GM18951 (cell line): Measurements from ENCODE around the gene ROCK1.
"Not testable (repeated sequence)": the region's sequence is repeated elsewhere in the genome, so short reads cannot be mapped to it uniquely, and the experiment has no call there.

Experiments used
- POLR2A ChIP-seq: IDR thresholded peaks from 4 replicates; pipeline ENCODE4 v1.6.1; 2011; ENCODE audit warnings: mild to moderate bottlenecking; ENCODE audit not compliant: insufficient read length, insufficient read depth; ENCODE audit errors: extremely low read depth
- in situ Hi-C: fragments of 300-500 bp; cut with MboI; formaldehyde crosslinking; loops from one replicate; pipeline ENCODE4 v1.12.0; 2022; ENCODE audit warnings: low sequenced_read_pairs, mixed read lengths, inconsistent platforms; ENCODE audit not compliant: unreplicated experiment

ROCK1 gene

DNA sequence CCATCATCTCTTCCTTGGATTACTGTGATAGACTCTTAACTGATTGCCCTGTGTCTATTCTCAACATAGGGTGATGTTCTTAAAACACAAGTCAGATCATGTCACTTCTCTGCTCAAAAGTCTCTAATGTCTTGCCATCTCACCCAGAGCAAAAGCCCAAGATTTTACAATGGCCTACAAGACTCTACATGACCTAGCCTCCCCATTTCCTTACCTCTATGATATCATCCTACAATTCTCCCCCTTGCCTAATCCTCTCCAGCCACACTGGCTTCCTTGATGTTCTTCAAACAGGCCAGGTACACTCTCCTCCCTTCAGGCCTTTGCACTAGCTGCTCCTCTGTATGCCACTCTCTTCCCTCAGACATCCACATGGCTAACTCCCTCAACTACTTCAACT lies 55.1 kb downstream of the ROCK1 start:
- no peak for TF ChIP-seq POLR2A
- in situ Hi-C loops = no loop called here

DNA sequence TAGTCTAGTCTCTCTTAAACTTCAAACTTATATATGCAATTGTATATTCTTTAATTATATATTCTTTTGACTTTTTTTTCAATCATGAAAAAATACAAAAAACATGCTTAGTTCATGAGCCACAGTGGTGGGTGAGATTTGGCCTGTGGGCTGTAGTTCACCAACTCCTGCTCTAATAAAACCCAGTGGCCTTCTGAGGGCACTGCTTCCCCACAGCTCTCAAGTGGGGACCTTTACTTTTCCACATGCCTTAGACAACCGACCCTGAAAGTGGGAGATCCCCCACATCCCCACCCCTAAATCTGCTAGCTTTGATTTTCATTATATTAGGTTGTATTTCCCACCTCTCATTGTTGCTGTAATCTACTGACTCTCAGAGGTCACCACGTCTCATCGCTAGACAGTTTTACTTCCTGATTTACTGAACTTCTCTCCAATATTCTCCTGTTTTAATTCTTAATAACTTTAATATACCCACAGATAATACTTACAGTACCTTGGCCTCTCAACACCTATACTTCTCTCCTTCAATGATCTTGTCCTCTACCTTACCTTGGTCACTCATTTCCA lies 57.3 kb downstream of the ROCK1 start:
- no peak for TF ChIP-seq POLR2A
- in situ Hi-C loops = no loop called here

DNA sequence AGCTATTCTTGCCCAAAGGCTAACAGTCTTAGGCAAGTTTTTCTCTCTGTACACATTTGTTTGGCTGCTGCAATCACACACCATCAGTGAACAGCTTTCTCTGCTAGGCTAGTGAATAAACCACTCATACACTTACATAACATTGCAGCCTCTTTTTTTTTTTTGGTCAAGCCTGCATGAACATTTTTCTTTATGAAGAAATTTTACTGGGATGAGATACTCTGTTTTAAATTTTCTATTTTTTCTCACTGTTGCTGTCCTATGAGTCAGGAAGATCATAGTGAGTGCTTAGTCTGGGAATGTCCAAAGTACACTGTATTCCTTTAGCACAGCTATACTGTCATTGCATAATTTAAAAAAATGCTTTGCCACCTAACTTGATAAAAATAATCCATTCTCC lies 58.5 kb downstream of the ROCK1 start:
- in situ Hi-C loops = no loop called here
- no peak for TF ChIP-seq POLR2A

DNA sequence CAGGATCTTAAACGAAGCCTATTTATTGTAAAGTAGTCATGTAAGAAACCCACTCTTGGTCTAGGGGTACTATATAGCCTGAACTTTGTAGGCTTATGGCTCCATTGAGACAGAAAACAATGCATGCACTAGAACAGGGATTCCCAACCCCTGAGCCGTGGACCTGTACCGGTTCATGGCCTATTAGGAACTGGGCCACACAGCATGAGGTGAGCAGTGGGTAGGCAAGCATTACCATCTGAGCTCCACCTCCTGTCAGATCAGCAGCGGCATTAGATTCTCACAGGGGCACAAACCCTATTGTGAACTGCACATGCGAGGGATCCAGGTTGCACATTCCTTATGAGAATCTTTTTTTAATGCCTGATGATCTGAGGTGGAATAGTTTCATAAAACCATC lies 59.2 kb downstream of the ROCK1 start:
- TF ChIP-seq POLR2A = no peak
- in situ Hi-C loops = no loop called here

DNA sequence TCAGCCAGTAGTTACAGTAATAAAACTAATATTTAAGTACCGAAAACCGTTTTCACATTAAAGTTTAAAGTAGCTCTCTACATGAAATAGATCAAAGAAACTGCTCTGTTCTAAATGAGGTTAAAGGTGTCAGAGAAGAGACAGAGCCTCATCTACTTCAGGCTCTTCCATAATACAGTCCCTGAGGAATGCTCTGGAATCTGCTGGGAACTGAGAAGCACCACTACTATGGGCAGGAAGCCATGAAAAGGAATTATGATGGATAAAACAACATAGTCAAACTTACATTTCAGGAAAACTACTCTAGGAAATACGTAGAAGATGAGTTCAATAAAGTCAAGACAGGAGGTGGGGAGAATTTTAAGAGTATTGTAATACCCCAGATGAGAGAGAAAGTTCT lies 60.0 kb downstream of the ROCK1 start:
- TF ChIP-seq POLR2A = no peak
- in situ Hi-C loops = no loop called here

DNA sequence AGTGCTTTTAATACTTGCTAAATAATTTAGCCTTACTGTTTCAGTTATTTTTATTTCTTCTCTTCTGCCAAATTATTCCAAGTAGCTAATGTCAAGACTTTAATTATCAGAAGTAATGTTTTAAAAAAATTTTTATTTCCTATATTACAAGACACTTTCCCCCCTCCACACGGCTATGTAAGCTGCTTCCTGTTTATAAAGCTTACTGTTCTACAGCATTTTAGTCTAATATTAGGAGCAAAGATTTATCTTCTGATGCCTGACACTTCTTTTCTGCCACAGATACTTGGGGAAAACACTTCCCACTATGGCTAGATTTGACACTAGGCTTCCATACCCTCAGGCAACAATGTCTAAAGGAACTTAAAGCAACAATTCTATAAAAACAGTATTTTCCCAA lies 62.3 kb downstream of the ROCK1 start:
- no peak for TF ChIP-seq POLR2A
- in situ Hi-C loops = no loop called here

DNA sequence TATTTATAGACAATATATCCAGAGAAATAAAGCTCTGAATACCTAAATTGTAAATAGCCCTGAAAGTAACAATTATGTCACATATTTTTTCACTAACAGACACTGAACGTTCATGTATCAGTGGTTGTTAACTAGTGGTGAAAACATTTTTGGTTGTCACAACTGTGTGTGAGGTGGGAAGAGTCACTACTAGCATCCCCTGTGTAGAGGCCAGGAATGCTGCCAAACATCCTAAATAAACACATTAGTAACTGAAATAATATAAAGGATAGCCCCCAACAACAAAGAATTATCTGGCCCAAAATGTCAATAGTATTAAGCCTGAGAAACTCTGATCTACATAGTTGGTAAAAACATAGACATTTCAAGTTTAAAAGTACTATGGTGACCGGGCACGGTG lies 64.5 kb downstream of the ROCK1 start:
- in situ Hi-C loops = no loop called here
- TF ChIP-seq POLR2A = no peak

DNA sequence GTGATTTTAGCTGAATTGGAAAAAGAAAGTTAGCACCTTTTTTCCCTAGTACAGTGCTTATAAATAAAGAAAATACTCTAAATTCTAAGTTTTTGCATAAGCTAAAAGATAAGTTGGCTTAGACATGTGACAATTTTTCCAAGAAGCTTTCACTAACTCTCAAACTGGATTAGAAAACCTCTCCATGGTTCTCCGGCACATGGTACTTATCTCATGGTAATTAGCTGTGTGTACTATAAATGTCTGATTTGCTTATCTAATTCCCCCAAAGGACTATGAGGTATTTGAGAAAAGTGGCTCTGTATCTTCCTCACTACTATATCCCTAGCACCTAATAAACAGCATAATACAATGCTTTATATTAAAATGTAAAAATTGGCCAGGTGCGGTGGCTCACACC lies 71.1 kb downstream of the ROCK1 start:
- in situ Hi-C loops = no loop called here
- no peak for TF ChIP-seq POLR2A

DNA sequence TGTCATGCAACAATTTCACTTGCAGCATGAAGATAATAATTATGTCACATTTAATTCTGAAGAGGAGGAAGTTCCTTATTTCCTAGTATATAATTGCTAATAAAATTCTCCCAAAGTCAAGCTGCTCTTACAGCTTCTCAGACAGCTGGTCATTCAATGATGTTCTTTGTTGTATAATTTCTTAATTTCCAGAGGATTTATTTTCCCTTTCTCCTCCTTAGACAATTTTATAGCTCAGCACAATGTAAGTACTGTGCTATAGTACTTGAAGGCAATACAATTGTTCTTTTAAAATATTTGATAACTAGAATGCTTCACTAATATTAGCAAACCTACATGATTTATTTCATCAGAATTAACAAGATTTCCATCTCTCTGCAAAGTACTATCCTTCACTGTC lies 73.4 kb downstream of the ROCK1 start:
- TF ChIP-seq POLR2A = no peak
- in situ Hi-C loops = no loop called here

DNA sequence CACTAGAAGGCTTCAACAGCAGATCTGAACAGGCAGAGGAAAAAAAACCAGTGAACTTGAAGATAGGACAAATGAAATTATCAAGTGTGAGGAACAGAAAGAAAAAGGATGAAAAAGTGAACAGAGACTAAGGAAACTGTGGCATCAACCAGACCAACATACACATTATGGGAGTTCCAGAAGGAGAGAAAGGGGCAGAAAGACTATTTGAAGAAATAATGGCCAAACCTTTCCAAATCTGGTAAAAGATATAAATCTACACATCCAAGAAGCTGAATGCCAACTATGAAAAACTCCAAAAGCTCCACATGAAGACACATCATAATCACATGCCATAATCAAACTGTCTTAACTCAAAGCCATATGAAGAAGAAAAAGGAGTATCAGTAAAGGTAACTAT lies 79.8 kb downstream of the ROCK1 start:
- in situ Hi-C loops = no loop called here
- TF ChIP-seq POLR2A = no peak

DNA sequence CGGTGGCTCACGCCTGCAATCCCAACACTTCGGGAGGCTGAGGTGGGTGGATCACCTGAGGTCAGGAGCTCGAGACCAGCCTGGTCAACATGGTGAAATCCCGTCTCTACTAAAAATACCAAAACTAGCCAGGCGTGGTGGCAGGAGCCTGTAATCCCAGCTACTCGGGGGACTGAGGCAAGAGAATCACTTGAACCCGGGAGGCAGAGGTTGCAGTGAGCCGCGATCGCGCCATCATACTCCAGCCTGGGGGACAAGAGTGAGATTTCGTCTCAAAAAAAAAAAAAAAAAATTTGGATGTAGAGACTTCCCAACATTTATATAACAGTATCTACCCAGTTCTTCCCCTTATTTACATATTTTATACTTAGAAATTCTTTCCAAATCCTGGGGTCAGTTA lies 93.4 kb downstream of the ROCK1 start:
- in situ Hi-C loops = not testable (repeated sequence)

DNA sequence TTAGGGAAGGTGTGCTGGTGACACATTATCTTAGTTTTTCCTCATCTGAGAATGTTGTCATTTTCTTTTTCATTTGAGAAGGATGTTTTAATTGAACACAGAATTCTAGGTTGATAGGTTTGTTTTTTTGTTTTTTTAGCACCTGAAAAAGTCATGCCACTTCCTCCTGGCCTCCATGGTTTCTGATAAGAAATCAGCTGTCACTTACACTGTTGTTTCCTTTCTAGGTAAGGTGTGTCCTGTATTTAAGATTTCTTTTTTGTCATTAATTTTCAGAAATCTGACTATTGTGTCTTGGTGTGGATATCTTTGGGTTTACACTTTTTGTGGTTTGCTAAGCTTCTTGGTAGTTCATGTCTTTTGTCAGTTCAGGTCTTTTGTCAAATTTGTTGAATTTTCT lies 99.3 kb downstream of the ROCK1 start:
- in situ Hi-C loops = no loop called here
- no peak for TF ChIP-seq POLR2A

DNA sequence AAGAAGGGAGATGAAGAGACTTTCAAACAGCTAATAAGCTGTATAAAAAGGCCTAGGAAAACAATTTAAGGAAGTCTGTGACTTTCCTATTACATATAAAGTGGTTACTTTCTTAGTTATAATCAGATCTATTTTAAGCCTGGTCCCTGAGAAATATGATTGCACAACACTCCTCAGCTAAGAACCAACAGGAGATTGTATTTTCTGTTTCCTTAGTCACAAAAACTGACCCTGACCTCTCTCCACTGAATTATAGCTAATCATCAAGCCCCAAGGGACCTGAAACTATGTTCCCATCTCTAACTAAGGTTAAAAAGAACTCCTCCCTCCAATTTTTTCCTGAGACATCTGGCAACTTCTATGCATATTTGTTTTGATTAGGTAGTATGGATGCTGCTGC lies 106.9 kb downstream of the ROCK1 start:
- in situ Hi-C loops = no loop called here
- no peak for TF ChIP-seq POLR2A

DNA sequence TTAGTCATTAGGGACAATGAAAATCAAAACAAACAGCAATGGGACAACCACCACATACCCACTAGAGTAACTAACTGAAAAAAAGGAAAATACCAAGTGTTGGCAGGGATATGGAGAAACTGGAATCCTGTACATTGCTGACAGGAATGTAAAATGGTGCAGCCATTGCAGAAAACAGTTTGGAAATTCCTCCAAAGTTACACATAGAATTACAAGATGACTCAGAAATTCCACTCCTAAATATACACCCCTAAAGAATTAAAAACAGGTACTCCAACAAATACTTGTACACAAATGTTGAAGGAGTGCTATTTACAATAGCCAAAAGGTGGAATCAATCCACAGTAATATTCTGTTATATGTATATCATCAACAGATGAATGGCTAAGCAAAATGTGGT lies 110.9 kb downstream of the ROCK1 start:
- in situ Hi-C loops = no loop called here
- no peak for TF ChIP-seq POLR2A

DNA sequence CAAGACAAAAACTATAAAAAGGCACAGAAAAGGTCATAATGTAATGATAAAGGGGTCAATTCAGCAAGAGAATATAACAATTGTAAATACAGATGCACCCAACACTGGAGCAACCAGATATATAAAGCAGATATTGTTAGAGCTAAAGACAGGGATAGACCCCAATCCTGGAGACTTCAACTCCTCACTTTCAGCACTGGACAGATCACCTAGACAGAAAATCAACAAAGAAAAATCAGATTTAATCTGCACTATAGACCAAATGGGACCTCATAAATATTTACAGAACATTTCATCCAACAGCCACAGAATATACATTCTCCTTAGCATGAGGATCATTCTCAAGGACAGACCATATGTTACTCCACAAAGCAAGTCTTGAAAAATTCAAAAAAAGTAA lies 114.2 kb downstream of the ROCK1 start:
- in situ Hi-C loops = no loop called here
- no peak for TF ChIP-seq POLR2A
